Tibial artery (tissue), 4 donors: ENCODE measurements around the gene OR1M1.

Source experiments
- DNase-seq, 2 donors: peaks; one replicate each; pipeline ENCODE4 v3.0.0-alpha.2; 2019
- H3K27ac ChIP-seq, 2 donors: fragments of 200-600 bp; sonication (generic) in 1 of 2; 1 replicate in 1 of 2; 2 replicates in 1 of 2; pipeline ENCODE4 v1.5.1; 2018 to 2019; ENCODE audit warnings: mild to moderate bottlenecking in 1 of 2
- H3K27me3 ChIP-seq, 2 donors: fragments of 200-600 bp; sonication (generic) in 1 of 2; one replicate each; pipeline versions ENCODE4 v1.5.1 to v1.6.0; 2016 to 2019
- H3K36me3 ChIP-seq, 3 donors: fragments of 200-600 bp; sonication (generic) in 2 of 3; one replicate each; pipeline ENCODE4 v1.5.1; 2016 to 2019; ENCODE audit warnings: mild to moderate bottlenecking in 2 of 3
- H3K4me1 ChIP-seq, 4 donors: fragments of 200-600 bp; sonication (generic) in 2 of 4; 1 replicate in 3 of 4; 2 replicates in 1 of 4; pipeline ENCODE4 v1.5.1; 2016 to 2019
- H3K4me3 ChIP-seq, 2 donors: fragments of 200-600 bp; sonication (generic) in 1 of 2; 1 replicate in 1 of 2; 2 replicates in 1 of 2; pipeline ENCODE4 v1.5.1; 2018 to 2019; ENCODE audit warnings: mild to moderate bottlenecking in 2 of 2
- H3K9me3 ChIP-seq, 3 donors: fragments of 200-600 bp; sonication (generic) in 1 of 3; one replicate each; pipeline ENCODE4 v1.5.1; 2016 to 2019
- CTCF ChIP-seq, 2 experiments: fragments of 200-600 bp in 1 of 2; fragments of 450-650 bp in 1 of 2; IDR thresholded peaks; one replicate each; pipeline ENCODE4 v1.5.1; 2017 to 2019; ENCODE audit warnings: antibody characterized with exemption in 2 of 2, mild to moderate bottlenecking in 1 of 2, moderate library complexity in 1 of 2
- intact Hi-C: fragments of 100-400 bp; cut with DNase I; formaldehyde crosslinking; loops from one replicate; pipeline ENCODE4 v1.15.0; 2023; ENCODE audit warnings: low total_unique reads

The OR1M1 gene

DNA sequence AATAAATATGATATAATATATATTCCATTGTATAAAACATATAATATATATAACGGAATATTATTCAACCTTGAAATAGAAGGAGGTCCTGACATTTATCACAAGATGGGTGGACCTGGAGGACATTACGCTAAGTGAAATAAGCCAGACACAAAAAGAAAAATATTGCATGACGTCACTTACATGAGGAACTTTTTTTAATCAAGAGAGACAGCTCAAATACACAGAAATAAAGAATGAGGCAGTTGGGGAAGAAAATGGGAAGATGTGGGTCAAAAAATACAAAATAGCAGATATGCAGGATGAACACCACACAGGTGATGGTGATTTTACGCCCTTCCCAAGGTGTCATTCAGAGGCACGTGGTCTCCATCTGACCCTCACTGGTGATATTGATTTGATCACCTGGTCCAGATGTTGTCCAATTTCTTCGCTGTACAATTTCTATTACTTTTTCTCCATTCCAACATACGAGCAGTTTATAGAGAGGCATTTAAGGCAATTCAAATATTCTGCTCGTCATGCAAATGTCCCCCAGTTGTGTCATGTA is 52.8 kb downstream of the OR1M1 start:
- H3K27ac ChIP-seq = peak overlapping the region; percentile 88 to 96

DNA sequence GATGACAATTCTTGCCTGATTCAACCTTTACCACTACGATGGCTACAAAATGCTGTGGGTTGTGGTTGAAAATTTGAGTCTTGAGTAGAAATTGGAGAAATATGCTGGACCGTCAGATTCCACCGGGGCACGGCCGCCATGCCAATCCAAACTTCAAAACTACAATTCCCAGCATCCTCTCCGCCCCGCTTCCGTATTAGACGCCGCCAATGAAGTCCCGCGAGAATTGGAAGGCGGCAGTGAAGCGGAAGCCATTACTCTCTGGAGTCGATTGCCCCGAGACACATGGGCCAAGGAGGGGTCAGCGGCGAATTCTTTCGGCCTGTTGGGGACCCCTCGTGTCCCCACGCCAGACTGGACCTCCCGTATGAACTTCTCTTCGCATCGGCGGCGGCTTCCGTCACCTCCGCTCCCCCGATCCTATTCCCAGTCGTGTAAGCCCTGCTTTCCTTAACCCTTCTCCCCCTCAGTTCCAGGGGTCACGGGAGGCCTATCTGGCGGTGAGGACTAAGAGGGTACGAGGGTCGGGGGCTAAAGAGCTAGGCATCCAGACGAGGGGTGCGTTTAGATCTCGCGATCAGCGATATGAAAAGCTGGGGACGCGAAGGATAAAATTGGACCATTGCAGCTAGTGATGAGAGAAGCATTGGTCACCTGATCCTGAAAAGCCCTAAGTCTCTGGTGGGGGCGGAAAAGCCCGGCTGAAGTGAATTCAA is 53.5 kb downstream of the OR1M1 start, which contains the start of gene ZNF317:
Gene ZNF317, plus strand, starts transcription at position 239 of the 716 bp plus-strand sequence. CDS start 15,620 bp downstream, outside the sequence.
- Histone ChIP-seq H3K36me3 (peaks cover 7 to 14% (median 8%) of the 10 kb centered on the region in 3 donors), H3K9me3 (peaks cover 0 to 9% (median 6%) of the 10 kb centered on the region in 3 donors), H3K4me1 (peaks cover 0 to 27% (median 10%) of the 10 kb centered on the region in 4 donors), H3K27ac (peak within 1 kb of the TSS; percentile 88 to 96), H3K27me3 (no peaks in the 10 kb centered on the region), H3K4me3 (peak within 1 kb of the TSS; percentile 68 to 89)
- intact Hi-C loops = no loop called here
- DNase-seq = peak; percentile 95 to 97
- no peak for TF ChIP-seq CTCF (IDR thresholded peaks at IDR 0.05)

More for the DNA sequence above, 52.8 kb downstream of the OR1M1 start:
- Histone ChIP-seq H3K36me3 (peaks cover 1 to 7% (median 2%) of the 10 kb centered on the region in 3 donors), H3K9me3 (peaks cover 0 to 3% (median 2%) of the 10 kb centered on the region in 3 donors), H3K27me3 (peaks cover 0 to 3% of the 10 kb centered on the region in 2 donors), H3K4me1 (peaks cover 0 to 27% (median 10%) of the 10 kb centered on the region in 4 donors), H3K4me3 (peak overlapping the region; percentile 68 to 89)
- DNase-seq = no peak
- no peak for TF ChIP-seq CTCF (IDR thresholded peaks at IDR 0.05)
- intact Hi-C loops = no loop called here

GRCh38 chr19:9144920-9145319 is 58.1 kb downstream of the OR1M1 start:
- Histone ChIP-seq H3K9me3 (peaks cover 0 to 15% (median 6%) of the 10 kb centered on the region in 3 donors), H3K4me3 (no peak overlapping the region), H3K4me1 (peaks cover 0 to 23% (median 8%) of the 10 kb centered on the region in 4 donors), H3K27me3 (no peaks in the 10 kb centered on the region), H3K27ac (no peak overlapping the region), H3K36me3 (peaks cover 15 to 34% (median 15%) of the 10 kb centered on the region in 3 donors)
- no peak for TF ChIP-seq CTCF (IDR thresholded peaks at IDR 0.05)
- DNase-seq = no peak
- intact Hi-C loops = no loop called here
